ENCODE results near the gene NR1D2.
"Not testable (repeated sequence)": the region's sequence is repeated elsewhere in the genome, so short reads cannot be mapped to it uniquely, and the experiment has no call there.

Gene NR1D2

DNA sequence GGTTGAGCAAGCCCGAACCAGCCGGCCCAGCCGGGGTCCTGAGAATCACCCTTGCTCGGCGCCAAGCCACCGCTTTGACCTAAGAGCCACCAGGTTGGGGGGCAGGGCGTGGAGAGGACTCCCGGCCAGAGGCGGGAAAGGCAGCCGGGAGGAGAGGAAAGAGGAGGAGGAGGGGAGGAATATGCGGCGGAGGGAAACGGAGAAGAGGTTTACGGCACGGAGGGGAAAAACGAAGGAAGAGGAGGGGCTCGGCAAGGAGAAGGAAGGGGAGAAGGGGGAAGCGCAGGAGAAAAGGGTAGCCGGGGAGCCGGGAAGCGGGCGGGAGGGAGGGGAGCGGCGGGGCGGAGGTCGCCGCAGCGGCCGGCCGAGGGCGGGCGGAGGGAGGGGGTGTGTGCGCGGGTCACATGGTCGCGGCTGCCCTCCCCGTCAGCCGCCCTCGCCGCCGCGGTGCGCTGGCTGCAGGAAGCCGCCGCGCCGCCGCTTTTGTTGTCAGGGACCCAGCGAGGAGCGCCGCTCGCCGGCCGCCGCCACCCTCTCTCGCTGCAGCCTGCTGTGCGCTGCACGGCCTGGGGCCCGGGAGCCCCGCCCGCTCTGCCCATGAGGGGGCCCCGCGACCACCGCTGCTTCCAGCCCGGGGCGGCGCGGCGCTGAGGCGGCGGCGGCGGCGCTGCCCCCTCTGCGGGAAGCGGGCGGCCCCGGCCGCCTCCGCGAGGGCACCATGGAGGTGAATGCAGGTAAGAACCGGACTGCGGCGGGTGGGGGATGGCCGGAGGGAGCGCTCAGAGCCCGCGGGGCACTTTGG, at the start of gene NR1D2:
TSS of gene NR1D2 (plus strand) at position 426 of the 802 bp plus-strand sequence. CDS start at position 719, 293 bp downstream.
- DNase-seq = peak; percentile 72 to 82

DNA sequence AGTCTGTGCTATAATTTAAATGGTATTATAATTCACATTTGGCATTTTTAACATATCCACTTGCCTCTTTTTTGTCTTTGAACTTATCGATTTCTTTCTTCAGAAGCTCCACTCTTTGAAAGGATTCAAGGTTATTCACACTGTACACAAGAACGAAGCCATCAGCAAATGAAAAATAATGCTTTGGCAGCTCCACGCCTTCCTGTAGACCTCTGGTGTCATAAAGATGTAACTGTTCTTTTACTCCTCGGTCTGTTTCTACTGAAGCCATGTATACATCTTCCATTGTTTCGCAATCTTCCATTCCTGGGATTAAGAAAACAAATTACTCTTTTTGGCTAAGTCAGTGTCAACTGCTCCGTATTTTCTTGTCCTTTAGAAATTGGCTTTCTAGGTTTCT, 44.3 kb upstream of the NR1D2 start:
- DNase-seq = no peak

DNA sequence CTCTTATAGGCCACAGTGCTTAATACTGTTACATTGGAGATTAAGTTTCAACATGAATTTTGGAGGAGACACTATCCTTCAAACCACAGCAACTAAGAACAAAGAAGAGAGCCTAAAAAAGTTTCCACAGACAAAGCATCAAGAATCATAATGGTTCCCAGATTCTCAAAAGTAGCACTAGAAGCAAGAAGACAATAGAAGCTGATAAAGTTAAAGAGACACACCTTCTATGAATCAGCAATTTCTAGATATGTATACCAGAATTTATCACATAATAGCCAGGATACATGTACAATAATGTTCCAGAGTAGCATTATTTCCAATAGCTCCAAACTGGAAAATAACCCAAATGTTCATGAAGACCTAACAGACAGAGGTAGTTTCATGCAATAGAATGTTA, 40.5 kb upstream of the NR1D2 start:
- no peak for DNase-seq

DNA sequence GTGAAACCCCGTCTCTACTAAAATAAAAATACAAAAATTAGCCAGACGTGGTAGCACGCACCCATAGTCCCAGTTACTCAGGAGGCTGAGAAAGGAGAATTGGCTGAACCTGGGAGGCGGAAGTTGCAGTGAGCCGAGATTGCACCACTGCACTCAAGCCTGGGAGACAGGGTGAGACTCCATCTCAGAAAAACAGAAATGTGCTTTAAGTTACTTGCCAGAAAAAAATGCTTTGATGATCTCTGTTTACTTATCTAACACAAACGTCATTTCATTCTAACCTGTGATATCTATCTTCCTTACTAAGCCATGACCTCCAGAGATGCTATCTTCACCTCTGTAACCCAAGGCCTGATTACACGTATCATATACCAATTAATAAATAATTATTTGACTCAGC, 35.7 kb upstream of the NR1D2 start:
- no peak for DNase-seq

DNA sequence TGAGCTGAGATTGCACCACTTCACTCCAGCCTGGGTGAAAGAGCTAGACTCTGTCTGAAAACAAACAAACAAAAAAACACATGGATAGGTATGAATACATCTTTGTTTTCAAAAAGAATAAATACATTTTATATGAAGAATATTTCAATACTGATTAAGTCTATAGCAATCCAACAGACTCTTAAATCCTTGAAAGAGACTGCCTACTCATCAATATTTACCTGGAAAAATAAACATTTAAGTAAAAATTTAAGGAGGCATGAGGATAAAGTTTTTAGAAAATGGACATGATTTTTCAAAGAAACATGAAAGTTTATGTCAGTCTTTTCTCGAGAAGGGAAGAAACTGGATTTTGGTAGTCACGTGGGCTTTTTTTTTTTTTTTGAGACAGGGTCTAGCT, 33.7 kb upstream of the NR1D2 start:
- no peak for DNase-seq

DNA sequence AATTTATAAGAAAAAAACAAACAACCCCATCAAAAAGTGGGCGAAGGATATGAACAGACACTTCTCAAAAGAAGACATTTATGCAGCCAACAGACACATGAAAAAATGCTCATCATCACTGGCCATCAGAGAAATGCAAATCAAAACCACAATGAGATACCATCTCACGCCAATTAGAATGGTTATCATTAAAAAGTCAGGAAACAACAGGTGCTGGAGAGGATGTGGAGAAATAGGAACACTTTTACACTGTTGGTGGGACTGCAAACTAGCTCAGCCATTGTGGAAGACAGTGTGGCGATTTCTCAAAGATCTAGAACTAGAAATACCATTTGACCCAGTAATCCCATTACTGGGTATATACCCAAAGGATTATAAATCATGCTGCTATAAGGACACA, 32.8 kb upstream of the NR1D2 start:
- DNase-seq = not testable (repeated sequence)

DNA sequence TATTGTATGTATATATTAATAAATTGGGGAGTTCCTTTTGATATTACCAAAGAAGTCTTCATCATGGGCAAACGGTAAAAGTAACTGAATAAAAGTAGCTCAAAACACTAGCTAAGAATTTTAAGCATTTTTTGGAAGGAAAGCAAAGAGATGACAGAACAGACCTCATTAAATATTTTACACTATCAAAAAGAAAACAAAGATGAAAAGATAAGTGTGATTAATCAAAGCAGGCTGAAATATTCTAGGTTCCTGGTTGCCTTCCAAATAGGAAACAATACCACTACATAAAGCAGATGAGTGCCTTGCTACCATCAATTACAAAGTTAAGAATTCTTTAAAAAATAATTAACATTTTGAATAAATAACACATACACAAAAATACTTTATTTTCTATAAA, 31.9 kb upstream of the NR1D2 start:
- DNase-seq = no peak

DNA sequence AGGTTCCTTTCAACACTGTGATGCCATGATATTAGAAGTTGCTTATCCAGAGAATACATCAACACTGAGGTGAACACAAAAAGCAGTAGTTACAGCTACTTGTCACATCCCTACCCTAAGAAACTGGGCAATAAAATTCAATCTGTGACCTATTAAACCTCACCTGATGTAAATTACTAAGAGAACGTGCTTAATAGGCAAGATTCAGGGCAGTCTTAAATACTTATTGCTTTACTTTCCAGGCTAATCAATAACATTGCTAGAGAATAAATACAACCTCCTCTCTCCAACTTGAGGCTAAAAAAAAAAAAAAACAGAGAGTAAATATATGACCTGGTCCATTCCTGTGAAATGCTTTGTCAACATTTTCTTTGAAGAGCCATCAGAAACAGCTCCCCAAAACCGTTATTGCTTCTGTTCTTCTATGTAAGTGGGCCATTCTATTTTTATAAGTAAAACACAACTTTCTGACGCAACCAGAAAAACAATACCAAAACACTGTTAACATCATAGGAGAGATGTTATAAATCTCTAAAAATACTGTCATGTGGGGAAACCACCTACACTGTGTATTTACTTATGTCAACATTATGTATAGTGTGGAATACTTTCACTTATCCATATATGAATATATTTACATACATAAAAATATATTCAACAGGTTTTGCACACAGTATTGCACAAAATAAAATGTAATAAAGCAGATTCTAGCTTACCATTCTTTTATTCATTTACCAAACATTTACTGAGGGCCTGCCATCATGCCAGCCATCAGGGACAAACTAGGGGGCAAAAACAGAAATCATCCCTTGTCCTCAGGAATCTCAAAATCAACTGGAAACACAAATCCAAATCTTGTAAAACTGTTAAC, 31.0 kb upstream of the NR1D2 start:
- no peak for DNase-seq

DNA sequence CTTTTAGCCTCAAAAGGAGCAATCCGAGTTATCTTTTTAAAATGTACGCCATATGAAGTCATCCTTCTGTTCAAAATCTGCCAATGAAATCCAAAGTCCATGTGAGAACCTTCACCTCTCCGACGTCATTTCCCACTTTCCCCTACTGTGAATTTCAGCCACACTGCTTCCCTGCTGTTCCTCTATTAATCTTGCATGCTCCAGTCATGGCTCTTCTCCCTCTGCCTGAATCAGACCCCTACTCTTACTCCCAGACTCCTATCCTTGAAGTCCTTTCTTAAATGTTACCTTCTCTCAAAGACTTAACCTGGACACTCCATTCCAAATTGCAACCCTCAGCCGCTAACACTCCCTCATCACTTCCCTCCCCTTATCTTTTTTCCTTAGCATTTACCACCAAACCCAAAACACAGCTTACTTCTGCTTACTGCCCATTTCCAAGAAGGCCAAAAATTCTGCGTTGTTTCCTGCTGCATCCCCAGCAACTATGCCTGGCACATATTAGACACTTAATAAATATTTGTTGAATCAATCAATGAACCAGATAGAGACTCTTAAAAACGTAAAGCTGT, 29.5 kb upstream of the NR1D2 start:
- no peak for DNase-seq

DNA sequence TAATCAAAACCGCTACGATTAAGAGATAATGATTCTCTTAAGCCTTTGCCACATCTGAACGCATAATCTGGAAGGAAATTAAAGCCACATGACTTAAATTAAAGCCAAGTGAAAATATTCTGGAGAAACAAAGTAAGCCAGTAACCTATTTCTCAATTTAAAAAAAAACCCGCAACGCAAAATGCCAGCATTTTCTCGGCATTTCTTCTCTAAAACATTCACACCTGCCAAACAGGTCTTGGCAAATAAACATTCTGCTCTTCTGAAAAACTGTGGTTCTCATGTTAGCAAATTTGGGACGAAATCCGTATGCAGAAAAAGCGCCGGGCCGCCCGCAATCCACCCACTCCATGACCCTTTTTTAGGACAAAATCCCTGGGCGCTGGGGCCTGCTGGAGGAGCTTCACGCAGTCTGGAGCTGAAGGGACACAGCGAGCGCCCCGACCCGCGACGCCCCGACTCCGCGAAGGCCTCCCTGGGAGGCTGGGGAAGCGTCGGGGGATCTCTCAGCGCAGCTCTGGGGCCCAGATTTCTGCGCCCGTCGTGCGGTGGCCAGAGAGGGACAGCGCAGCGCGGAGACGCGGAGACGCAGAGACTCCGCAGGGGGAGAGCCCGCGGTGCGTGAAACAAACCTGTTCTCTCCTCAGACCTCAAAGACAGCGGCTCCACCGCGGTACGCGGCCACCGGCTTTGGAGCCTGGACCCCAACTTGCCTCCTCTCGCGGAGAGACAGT, 28.8 kb upstream of the NR1D2 start:
- no peak for DNase-seq

DNA sequence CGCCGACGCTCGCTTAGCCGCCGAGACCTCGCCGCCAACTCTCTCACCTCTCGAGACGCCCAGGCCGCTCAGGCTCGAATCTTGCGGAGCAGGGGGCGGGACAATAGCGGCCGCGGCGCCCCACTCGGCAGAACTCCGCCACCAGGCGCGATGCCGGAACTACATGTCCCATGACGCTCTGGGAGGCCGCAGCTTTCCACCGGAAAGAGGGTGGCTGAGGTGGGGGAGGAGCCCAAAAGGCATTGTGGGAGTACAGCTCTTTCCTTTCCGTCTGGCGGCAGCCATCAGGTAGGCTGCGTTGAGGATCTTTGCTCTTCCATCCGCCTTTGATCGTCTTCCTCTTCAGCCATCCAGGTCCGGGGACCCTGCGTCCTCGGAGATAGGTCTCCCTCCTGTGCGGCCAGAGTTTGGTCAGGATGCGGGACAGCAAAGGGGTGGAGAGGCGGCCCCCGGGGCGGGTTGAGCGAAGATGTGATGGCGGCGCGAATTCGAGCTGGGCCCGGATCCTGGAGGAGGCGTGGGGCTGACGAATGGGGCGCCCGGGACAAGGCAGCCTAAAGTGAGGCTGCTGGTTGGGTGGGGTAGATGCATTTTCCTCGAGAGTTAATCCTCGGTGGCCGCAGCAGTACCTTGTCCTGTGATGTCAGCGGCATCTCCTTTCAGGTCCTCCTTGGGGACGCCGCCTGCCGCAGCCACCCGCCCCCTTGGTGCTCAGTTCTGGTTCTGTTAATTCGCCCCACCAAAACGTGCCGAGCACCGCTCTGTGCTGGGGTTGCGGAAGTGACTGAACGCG, 28.0 kb upstream of the NR1D2 start, which contains the start of the genes NKIRAS1 and RPL15:
TSS of gene NKIRAS1 (minus strand) at position 105 of the 793 bp plus-strand sequence. CDS start 6,086 bp downstream, outside the sequence.
TSS of gene RPL15 (plus strand) at position 247 of the 793 bp plus-strand sequence. CDS start 728 bp downstream, outside the sequence.
- DNase-seq = peak; percentile 96 to 97

DNA sequence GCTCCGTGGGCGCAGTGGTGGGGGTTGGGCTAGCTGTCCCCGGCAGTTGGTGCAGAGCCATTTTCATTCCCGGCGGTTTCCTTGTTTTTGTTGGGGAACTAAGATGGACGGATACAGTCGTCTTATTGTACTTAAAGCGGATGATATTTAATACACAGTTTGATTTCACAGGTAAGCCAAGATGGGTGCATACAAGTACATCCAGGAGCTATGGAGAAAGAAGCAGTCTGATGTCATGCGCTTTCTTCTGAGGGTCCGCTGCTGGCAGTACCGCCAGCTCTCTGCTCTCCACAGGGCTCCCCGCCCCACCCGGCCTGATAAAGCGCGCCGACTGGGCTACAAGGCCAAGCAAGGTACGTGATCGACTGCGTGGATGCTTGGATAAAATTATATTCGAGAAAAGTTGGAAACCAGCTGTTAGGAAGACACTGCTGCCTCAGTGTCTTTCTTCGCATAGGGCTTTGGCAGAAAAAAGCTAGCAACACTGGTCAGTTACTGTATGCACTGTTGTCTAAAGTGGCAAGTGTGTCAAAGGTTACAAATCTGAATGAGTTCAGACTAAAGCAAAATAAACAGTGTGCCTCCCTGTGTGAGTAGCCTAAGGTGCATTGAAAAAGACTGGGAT, 27.3 kb upstream of the NR1D2 start:
- DNase-seq = not testable (repeated sequence)

DNA sequence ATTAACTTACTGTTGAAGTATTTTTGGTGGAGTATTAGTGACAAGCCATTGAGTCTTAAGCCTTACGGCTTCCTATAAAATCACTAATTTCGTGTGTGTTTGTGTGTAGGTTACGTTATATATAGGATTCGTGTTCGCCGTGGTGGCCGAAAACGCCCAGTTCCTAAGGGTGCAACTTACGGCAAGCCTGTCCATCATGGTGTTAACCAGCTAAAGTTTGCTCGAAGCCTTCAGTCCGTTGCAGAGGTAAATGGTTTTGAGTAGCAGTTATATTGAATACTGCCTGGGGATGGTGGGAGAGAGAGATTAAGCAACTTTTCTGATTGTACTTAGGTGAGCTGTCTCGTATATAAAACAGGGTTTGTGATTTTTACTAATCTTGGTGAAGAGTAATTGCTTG, 26.8 kb upstream of the NR1D2 start:
- DNase-seq = not testable (repeated sequence)

DNA sequence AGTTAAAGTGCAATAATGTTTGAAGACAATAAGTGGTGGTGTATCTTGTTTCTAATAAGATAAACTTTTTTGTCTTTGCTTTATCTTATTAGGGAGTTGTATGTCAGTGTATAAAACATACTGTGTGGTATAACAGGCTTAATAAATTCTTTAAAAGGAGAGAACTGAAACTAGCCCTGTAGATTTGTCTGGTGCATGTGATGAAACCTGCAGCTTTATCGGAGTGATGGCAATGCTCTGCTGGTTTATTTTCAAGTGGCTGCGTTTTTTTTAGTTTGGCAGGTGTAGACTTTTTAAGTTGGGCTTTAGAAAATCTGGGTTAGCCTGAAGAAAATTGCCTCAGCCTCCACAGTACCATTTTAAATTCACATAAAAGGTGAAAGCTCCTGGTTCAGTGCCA, 25.5 kb upstream of the NR1D2 start:
- no peak for DNase-seq

DNA sequence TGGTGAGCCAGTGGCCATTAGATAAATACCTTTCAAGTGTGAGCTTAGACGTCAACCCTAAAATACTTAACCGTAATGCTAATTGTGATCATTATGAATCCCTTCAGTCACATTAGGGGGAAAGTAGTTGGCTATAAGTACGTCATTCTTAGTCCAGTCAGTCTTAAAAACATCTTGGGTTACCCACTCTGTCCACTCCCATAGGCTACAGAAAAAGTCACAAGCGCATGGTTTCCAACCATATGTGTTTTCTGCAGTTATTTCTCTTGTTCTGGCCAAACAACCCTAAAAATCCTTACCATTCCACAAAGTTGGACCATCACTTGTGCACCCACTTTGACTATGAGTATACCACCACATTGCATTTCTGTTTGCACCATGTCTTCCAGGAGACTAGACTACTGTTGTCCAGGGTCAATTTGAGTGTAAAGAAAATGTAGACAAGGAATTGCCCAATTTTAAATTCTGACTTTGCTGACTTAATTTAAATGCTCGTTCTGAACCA, 24.9 kb upstream of the NR1D2 start:
- no peak for DNase-seq

DNA sequence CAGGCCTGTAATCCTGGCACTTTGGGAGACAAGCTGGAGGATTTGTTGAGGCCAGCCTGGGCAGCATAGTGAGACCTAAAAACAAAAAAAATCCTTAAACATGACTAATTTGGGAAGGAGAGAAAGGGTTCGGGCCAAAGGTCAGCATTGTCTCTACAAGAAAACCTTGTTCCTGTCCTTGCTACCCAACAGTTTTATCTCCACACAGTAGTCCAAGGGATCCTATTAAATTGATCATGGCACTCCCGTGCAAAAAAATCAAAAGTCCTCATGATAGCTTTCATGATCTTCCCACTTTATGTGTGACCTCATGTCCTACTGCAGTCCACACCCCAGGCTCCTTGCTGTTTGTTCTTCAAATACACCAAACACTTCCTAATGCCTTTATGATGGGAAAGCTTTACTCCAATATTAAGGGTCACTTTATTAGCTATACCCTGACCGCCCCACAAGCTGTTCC, 24.0 kb upstream of the NR1D2 start:
- no peak for DNase-seq

DNA sequence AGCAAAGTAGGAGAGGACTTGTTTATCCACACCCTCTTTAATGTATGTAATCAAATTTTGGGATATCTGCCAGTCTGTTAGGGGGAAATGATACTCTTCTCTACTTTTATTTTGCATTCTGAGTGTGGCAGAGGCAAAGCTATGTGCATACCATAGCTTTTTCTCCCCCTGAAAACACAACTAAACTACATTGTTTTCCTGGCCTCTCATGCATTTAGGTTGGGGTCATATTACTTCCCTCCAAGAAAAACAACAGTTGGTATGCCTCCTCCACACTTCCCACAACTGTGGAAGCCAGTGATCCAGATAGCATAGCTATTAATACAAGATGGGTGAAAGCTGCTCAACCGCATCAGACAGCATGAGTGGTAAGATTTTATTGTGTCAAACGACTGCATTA, 21.3 kb upstream of the NR1D2 start:
- no peak for DNase-seq

DNA sequence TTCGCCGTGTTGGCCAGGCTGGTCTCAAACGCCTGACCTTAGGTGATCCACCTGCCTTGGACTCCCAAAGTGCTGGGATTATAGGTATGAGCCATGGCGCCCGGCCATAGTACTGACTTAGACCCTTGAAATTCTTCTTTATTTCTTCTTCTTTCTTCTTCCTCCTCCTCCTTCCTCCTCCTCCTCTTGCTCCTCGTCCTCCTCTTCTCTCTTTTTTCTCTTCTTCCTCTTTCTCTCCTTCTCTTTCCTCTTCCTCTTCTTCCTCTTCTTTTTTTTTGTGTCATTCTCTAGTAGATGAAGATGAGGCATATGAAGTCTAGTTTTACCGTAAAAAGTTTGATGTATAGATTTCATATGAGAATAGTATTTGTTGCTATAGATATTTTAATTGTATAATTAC, 18.8 kb upstream of the NR1D2 start:
- DNase-seq = no peak

DNA sequence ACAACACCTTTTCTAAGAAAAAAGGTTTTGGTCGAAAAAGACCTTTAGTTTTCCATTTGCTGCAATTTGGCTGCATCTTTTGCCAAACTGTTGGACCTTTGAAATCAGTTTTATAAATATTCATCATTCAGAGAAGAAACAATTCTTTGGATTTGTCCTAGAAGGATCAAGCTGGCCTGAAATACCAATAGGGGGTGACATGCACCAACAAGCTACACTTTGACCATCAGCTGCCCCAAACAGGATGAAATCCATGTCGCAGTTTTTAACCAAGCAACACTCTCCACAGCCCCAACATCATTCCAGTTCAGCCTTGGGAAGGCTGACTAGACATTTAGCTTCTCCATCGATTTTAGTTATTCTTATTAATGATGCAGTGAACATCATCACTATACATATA, 18.4 kb upstream of the NR1D2 start:
- no peak for DNase-seq

DNA sequence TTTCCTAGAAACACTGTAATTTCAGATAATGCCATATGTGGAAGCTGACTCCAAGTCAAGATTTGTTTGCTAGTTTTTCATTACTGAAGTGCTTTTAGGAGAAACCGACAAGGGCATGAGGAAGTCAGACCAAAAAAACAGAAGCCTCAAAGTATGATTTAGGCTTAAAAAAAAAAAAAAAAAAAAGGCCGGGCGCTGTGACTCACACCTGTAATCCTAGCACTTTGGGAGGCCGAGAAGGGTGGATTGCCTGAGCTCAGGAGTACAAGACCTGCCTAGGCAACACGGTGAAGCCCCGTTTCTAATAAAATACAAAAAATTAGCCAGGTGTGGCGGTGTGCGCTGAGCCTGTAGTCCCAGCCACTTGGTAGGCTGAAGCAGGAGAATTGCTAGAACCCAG, 16.6 kb upstream of the NR1D2 start:
- no peak for DNase-seq

DNA sequence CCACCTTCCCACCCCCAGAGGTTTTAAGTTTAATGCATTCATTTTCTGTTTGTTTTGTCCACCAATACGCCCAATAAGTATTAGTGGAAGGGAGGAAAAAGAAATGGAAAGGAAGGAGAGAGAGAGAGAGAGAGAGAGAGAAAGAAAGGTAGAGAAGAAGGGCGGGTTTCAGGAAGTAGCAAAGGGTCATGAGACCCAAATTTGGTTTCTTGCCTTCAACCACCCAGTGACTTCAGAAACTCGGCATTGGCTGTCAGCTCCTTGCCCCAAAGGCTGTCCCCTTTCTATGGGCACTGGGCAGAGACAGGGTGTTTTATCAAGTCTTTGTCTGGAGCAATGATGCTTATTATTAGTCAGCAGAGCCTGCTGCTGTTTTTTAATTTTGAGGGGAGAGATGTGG, 13.5 kb upstream of the NR1D2 start:
- no peak for DNase-seq

All from activated T-cell treated with anti-CD3 and anti-CD28 coated beads, Interleukin-2, amount 50 U/mL, for 48 hours (primary cell).